Activated naive CD8-positive, alpha-beta T cell treated with anti-CD3 and anti-CD28 coated beads for 36 hours (primary cell): Measurements from ENCODE around the gene CHIC2. TPM values are rescaled to one million over a fixed set of nuclear protein-coding genes. Genes with fewer than 3 reads are reported as not detected.
"Not testable (repeated sequence)": the region's sequence is repeated elsewhere in the genome, so short reads cannot be mapped to it uniquely, and the experiment has no call there.

Experiments used
- DNase-seq: peaks from one replicate; pipeline ENCODE4 v3.0.0; 2021
- H3K27ac Mint-ChIP-seq: one replicate; pipeline ENCODE4 v1.8.0; 2022; ENCODE audit warnings: mild to moderate bottlenecking, moderate library complexity, mixed read lengths
- H3K27me3 Mint-ChIP-seq: one replicate; pipeline ENCODE4 v1.8.0; 2022; ENCODE audit warnings: mild to moderate bottlenecking, mixed read lengths
- H3K36me3 Mint-ChIP-seq: one replicate; pipeline ENCODE4 v1.8.0; 2021; ENCODE audit warnings: mild to moderate bottlenecking, mixed read lengths
- H3K4me1 Mint-ChIP-seq: one replicate; pipeline ENCODE4 v1.8.0; 2021; ENCODE audit warnings: mixed read lengths
- H3K4me3 Mint-ChIP-seq: one replicate; pipeline ENCODE4 v1.8.0; 2022; ENCODE audit warnings: mild to moderate bottlenecking, moderate library complexity, mixed read lengths
- H3K9me3 Mint-ChIP-seq: one replicate; pipeline ENCODE4 v1.8.0; 2022; ENCODE audit warnings: mixed read lengths
- total RNA-seq, 2 experiments: library from RNA; stranded (reverse); gene quantifications; one replicate each; pipeline ENCODE4 v1.2.3, GENCODE V29; 2021

The CHIC2 gene
- total RNA-seq, 2 experiments from 2014 or later = 21.2 to 22.5 TPM

- H3K27ac Mint-ChIP-seq = no peak overlapping the region
- peaks cover 27% of the 10 kb centered on the region for H3K36me3 Mint-ChIP-seq
- DNase-seq = no peak
- no peaks in the 10 kb centered on the region for H3K27me3 Mint-ChIP-seq
- peaks cover 57% of the 10 kb centered on the region for H3K4me1 Mint-ChIP-seq
- H3K9me3 Mint-ChIP-seq = no peaks in the 10 kb centered on the region
- peak overlapping the region; percentile 29 for H3K4me3 Mint-ChIP-seq
Measured at GRCh38 chr4:54054501-54054900, 9.9 kb downstream of the CHIC2 start.

GRCh38 chr4:54053322-54053721 is 11.1 kb downstream of the CHIC2 start:
- H3K27me3 Mint-ChIP-seq, H3K4me3 Mint-ChIP-seq, DNase-seq, H3K27ac Mint-ChIP-seq, H3K9me3 Mint-ChIP-seq: not testable (repeated sequence)
- Mint-ChIP-seq H3K36me3 (peaks cover 28% of the 10 kb centered on the region), H3K4me1 (peaks cover 57% of the 10 kb centered on the region)

- peaks cover 40% of the 10 kb centered on the region for H3K36me3 Mint-ChIP-seq
- H3K4me1 Mint-ChIP-seq = peaks cover 32% of the 10 kb centered on the region
- H3K27ac Mint-ChIP-seq = no peak overlapping the region
- H3K27me3 Mint-ChIP-seq = no peaks in the 10 kb centered on the region
- no peak for DNase-seq
- no peak overlapping the region for H3K4me3 Mint-ChIP-seq
- H3K9me3 Mint-ChIP-seq = no peaks in the 10 kb centered on the region
Measured at GRCh38 chr4:54050214-54050904, 14.0 kb downstream of the CHIC2 start.

- Mint-ChIP-seq H3K36me3 (peaks cover 58% of the 10 kb centered on the region), H3K4me1 (peaks cover 24% of the 10 kb centered on the region)
- not testable (repeated sequence) for DNase-seq, H3K4me3 Mint-ChIP-seq, H3K27me3 Mint-ChIP-seq, H3K27ac Mint-ChIP-seq, H3K9me3 Mint-ChIP-seq
Measured at GRCh38 chr4:54043630-54044029, 20.8 kb downstream of the CHIC2 start.

GRCh38 chr4:54041933-54042332 is 22.5 kb downstream of the CHIC2 start:
- Mint-ChIP-seq H3K4me3 (no peak overlapping the region), H3K9me3 (peaks cover 10% of the 10 kb centered on the region), H3K4me1 (peaks cover 27% of the 10 kb centered on the region), H3K27ac (no peak overlapping the region), H3K36me3 (peaks cover 52% of the 10 kb centered on the region), H3K27me3 (no peaks in the 10 kb centered on the region)
- no peak for DNase-seq

GRCh38 chr4:54041100-54041499 is 23.3 kb downstream of the CHIC2 start:
- Mint-ChIP-seq H3K27me3 (no peaks in the 10 kb centered on the region), H3K36me3 (peaks cover 52% of the 10 kb centered on the region), H3K27ac (peak overlapping the region; percentile 16), H3K4me1 (peaks cover 29% of the 10 kb centered on the region), H3K9me3 (peaks cover 10% of the 10 kb centered on the region), H3K4me3 (no peak overlapping the region)
- DNase-seq = no peak

GRCh38 chr4:54038056-54038455 is 26.3 kb downstream of the CHIC2 start:
- no peak for DNase-seq
- peaks cover 48% of the 10 kb centered on the region for H3K36me3 Mint-ChIP-seq
- H3K4me1 Mint-ChIP-seq = peaks cover 40% of the 10 kb centered on the region
- no peaks in the 10 kb centered on the region for H3K9me3 Mint-ChIP-seq
- no peaks in the 10 kb centered on the region for H3K27me3 Mint-ChIP-seq
- no peak overlapping the region for H3K4me3 Mint-ChIP-seq
- no peak overlapping the region for H3K27ac Mint-ChIP-seq

GRCh38 chr4:54036184-54036583 is 28.2 kb downstream of the CHIC2 start:
- Mint-ChIP-seq H3K36me3 (peaks cover 39% of the 10 kb centered on the region), H3K9me3 (no peaks in the 10 kb centered on the region), H3K27me3 (no peaks in the 10 kb centered on the region), H3K4me3 (no peak overlapping the region), H3K27ac (no peak overlapping the region), H3K4me1 (peaks cover 36% of the 10 kb centered on the region)
- DNase-seq = no peak

- Mint-ChIP-seq H3K4me1 (peaks cover 26% of the 10 kb centered on the region), H3K9me3 (no peaks in the 10 kb centered on the region), H3K36me3 (peaks cover 26% of the 10 kb centered on the region), H3K27me3 (no peaks in the 10 kb centered on the region), H3K27ac (no peak overlapping the region), H3K4me3 (peak overlapping the region; percentile 32)
- DNase-seq = no peak
Measured at GRCh38 chr4:54032558-54033135, 31.8 kb downstream of the CHIC2 start.

GRCh38 chr4:54027311-54027710 is 37.1 kb downstream of the CHIC2 start:
- Mint-ChIP-seq H3K36me3 (peaks cover 7% of the 10 kb centered on the region), H3K27me3 (no peaks in the 10 kb centered on the region), H3K4me3 (no peak overlapping the region), H3K4me1 (peaks cover 10% of the 10 kb centered on the region), H3K9me3 (peaks cover 3% of the 10 kb centered on the region), H3K27ac (no peak overlapping the region)
- DNase-seq = no peak

- no peak for DNase-seq
- no peak overlapping the region for H3K4me3 Mint-ChIP-seq
- H3K27me3 Mint-ChIP-seq = no peaks in the 10 kb centered on the region
- H3K9me3 Mint-ChIP-seq = peaks cover 3% of the 10 kb centered on the region
- peaks cover 10% of the 10 kb centered on the region for H3K4me1 Mint-ChIP-seq
- peaks cover 7% of the 10 kb centered on the region for H3K36me3 Mint-ChIP-seq
- H3K27ac Mint-ChIP-seq = no peak overlapping the region
Measured at GRCh38 chr4:54025582-54025981, 38.8 kb downstream of the CHIC2 start.

- not testable (repeated sequence) for H3K4me1 Mint-ChIP-seq, H3K27ac Mint-ChIP-seq, H3K27me3 Mint-ChIP-seq, DNase-seq, H3K4me3 Mint-ChIP-seq, H3K9me3 Mint-ChIP-seq, H3K36me3 Mint-ChIP-seq
Measured at GRCh38 chr4:54023019-54023418, 41.4 kb downstream of the CHIC2 start.

GRCh38 chr4:54017974-54018373 is 46.4 kb downstream of the CHIC2 start:
- H3K36me3 Mint-ChIP-seq = no peaks in the 10 kb centered on the region
- DNase-seq = no peak
- no peak overlapping the region for H3K27ac Mint-ChIP-seq
- H3K4me3 Mint-ChIP-seq = no peak overlapping the region
- peaks cover 9% of the 10 kb centered on the region for H3K4me1 Mint-ChIP-seq
- no peaks in the 10 kb centered on the region for H3K27me3 Mint-ChIP-seq
- H3K9me3 Mint-ChIP-seq = no peaks in the 10 kb centered on the region

GRCh38 chr4:54017308-54017707 is 47.1 kb downstream of the CHIC2 start:
- DNase-seq = no peak

GRCh38 chr4:54016504-54016903 is 47.9 kb downstream of the CHIC2 start:
- H3K27me3 Mint-ChIP-seq = no peaks in the 10 kb centered on the region
- H3K27ac Mint-ChIP-seq = no peak overlapping the region
- H3K4me3 Mint-ChIP-seq = no peak overlapping the region
- peaks cover 1% of the 10 kb centered on the region for H3K36me3 Mint-ChIP-seq
- DNase-seq = no peak
- H3K9me3 Mint-ChIP-seq = no peaks in the 10 kb centered on the region
- H3K4me1 Mint-ChIP-seq = peaks cover 11% of the 10 kb centered on the region

More at GRCh38 chr4:54017308-54017707, 47.1 kb downstream of the CHIC2 start:
- Mint-ChIP-seq H3K27ac (no peak overlapping the region), H3K9me3 (no peaks in the 10 kb centered on the region), H3K4me1 (peaks cover 11% of the 10 kb centered on the region), H3K4me3 (no peak overlapping the region), H3K27me3 (no peaks in the 10 kb centered on the region), H3K36me3 (peaks cover 1% of the 10 kb centered on the region)

GRCh38 chr4:54015423-54016030 is 48.9 kb downstream of the CHIC2 start:
- no peaks in the 10 kb centered on the region for H3K9me3 Mint-ChIP-seq
- no peaks in the 10 kb centered on the region for H3K27me3 Mint-ChIP-seq
- H3K4me1 Mint-ChIP-seq = peaks cover 11% of the 10 kb centered on the region

More at GRCh38 chr4:54015423-54016030, 48.9 kb downstream of the CHIC2 start:
- H3K4me3 Mint-ChIP-seq = no peak overlapping the region
- DNase-seq = no peak
- H3K36me3 Mint-ChIP-seq = peaks cover 5% of the 10 kb centered on the region
- H3K27ac Mint-ChIP-seq = no peak overlapping the region
